ENCODE measurements around the gene NRG2. TPM values are rescaled to one million over a fixed set of nuclear protein-coding genes. Genes with fewer than 3 reads are reported as not detected.

NRG2 gene
- total RNA-seq, 4 donors from 2014 or later: 2.5 to 21.2 (median 4.5) TPM; not detected in 1

DNA sequence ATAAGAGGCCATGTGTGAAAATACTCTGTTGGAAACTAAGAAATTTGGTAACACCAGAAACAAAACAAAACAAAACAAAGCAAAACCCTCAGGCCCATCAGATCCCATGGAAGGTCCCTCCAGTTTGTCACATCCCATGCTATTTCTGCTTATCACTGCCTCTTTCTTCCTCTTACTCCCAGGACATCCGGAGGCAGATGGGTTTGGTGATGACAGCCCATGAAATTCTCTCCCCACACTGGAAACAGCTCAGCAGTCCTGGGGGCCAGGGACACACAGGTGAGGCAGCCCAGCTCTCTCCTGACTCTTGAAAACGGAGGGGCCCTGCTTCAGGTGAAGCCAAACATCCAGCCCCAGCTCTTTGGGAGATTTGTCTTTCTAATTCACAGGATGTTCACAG lies 63.2 kb downstream of the NRG2 start:
- intact Hi-C loops (cut with DNase I; ENCODE audit: low total_unique reads): no loop called here
- no peaks in the 10 kb centered on the region for H3K36me3 ChIP-seq
- DNase-seq: no peak
- TF ChIP-seq CTCF (IDR thresholded peaks at IDR 0.05): no peak
- TF ChIP-seq POLR2A (IDR thresholded peaks at IDR 0.05): no peak
- no peak overlapping the region for H3K27ac ChIP-seq
- H3K4me1 ChIP-seq: no peaks in the 10 kb centered on the region
- H3K4me3 ChIP-seq: no peak overlapping the region
- no peaks in the 10 kb centered on the region for H3K9me3 ChIP-seq
- no peaks in the 10 kb centered on the region for H3K27me3 ChIP-seq

GRCh38 chr5:139979518-139979917 lies 63.6 kb downstream of the NRG2 start:
- TF ChIP-seq POLR2A (IDR thresholded peaks at IDR 0.05) (no peak), CTCF (IDR thresholded peaks at IDR 0.05) (no peak)
- Histone ChIP-seq H3K4me1 (no peaks in the 10 kb centered on the region), H3K27me3 (no peaks in the 10 kb centered on the region), H3K27ac (no peak overlapping the region), H3K4me3 (no peak overlapping the region), H3K36me3 (no peaks in the 10 kb centered on the region), H3K9me3 (no peaks in the 10 kb centered on the region)
- intact Hi-C loops (cut with DNase I; ENCODE audit: low total_unique reads): no loop called here
- DNase-seq: no peak

- TF ChIP-seq POLR2A (IDR thresholded peaks at IDR 0.05) (no peak), CTCF (IDR thresholded peaks at IDR 0.05) (no peak)
- no peaks in the 10 kb centered on the region for H3K27me3 ChIP-seq
- intact Hi-C loops (cut with DNase I; ENCODE audit: low total_unique reads): no loop called here
- no peak overlapping the region for H3K27ac ChIP-seq
- DNase-seq: no peak
- H3K4me3 ChIP-seq: no peak overlapping the region
- H3K9me3 ChIP-seq: no peaks in the 10 kb centered on the region
- no peaks in the 10 kb centered on the region for H3K4me1 ChIP-seq
- no peaks in the 10 kb centered on the region for H3K36me3 ChIP-seq
These were observed 66.4 kb downstream of the NRG2 start for GRCh38 chr5:139976703-139977102.

DNA sequence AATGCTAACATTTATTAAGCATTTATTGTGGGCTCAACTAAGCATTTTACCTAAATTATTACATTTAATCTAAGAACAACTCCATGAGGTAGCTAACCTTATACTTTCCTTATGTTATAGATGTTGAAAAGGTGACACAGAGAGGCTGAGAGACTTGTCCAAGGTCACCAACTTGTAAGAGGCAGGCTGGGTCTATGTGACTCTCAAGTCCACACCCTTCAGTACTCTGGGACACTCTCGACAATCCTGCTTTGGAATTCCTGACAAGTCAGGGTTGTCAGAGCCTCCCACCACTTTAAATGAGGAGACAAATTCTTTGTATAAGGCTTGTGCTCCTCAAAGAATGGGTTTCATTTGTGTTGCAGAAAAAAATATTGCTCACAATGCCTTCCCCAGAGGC lies 67.2 kb downstream of the NRG2 start:
- intact Hi-C loops (cut with DNase I; ENCODE audit: low total_unique reads): no loop called here
- DNase-seq: no peak
- H3K36me3 ChIP-seq: no peaks in the 10 kb centered on the region
- H3K4me3 ChIP-seq: no peak overlapping the region
- H3K27me3 ChIP-seq: no peaks in the 10 kb centered on the region
- H3K27ac ChIP-seq: no peak overlapping the region
- no peaks in the 10 kb centered on the region for H3K4me1 ChIP-seq
- no peak for TF ChIP-seq POLR2A (IDR thresholded peaks at IDR 0.05)
- no peak for TF ChIP-seq CTCF (IDR thresholded peaks at IDR 0.05)
- no peaks in the 10 kb centered on the region for H3K9me3 ChIP-seq

GRCh38 chr5:139975306-139975705 lies 67.8 kb downstream of the NRG2 start:
- Histone ChIP-seq H3K4me3 (no peak overlapping the region), H3K27ac (no peak overlapping the region), H3K9me3 (no peaks in the 10 kb centered on the region), H3K27me3 (no peaks in the 10 kb centered on the region), H3K4me1 (no peaks in the 10 kb centered on the region), H3K36me3 (no peaks in the 10 kb centered on the region)
- DNase-seq: no peak
- TF ChIP-seq CTCF (IDR thresholded peaks at IDR 0.05): no peak
- no peak for TF ChIP-seq POLR2A (IDR thresholded peaks at IDR 0.05)
- intact Hi-C loops (cut with DNase I; ENCODE audit: low total_unique reads): no loop called here

Data from uterus (tissue), 4 donors.